Upper lobe of left lung (tissue), 4 donors: ENCODE results near the gene ITPKB.
"Not testable (repeated sequence)": the region's sequence is repeated elsewhere in the genome, so short reads cannot be mapped to it uniquely, and the experiment has no call there.

ENCODE experiments used
- CTCF ChIP-seq, 6 experiments: fragments of 450-650 bp in 4 of 6; fragments of 200-600 bp in 2 of 6; sonication (generic) in 2 of 6; IDR thresholded peaks; one replicate each; pipeline ENCODE4 v1.5.1; 2016 to 2019; ENCODE audit warnings: antibody characterized with exemption in 6 of 6
- EP300 ChIP-seq, 4 donors: sonication (generic); formaldehyde crosslinking; IDR thresholded peaks; one replicate each; pipeline ENCODE4 v1.5.1; 2017; ENCODE audit warnings: antibody characterized with exemption in 4 of 4, control low read depth in 2 of 4
- POLR2A ChIP-seq, 4 donors: fragments of 450-650 bp; IDR thresholded peaks; one replicate each; pipeline ENCODE4 v1.5.1; 2016 to 2017; ENCODE audit warnings: antibody characterized with exemption in 4 of 4, mild to moderate bottlenecking in 2 of 4
- POLR2AphosphoS5 ChIP-seq, 2 donors: sonication (generic); formaldehyde crosslinking; IDR thresholded peaks; one replicate each; pipeline ENCODE4 v1.5.1; 2017; ENCODE audit warnings: antibody characterized with exemption in 2 of 2

GRCh38 chr1:226611980-226612379 lies 127.1 kb downstream of the ITPKB start:
- not testable (repeated sequence) for TF ChIP-seq POLR2AphosphoS5, POLR2A, CTCF, EP300 (IDR thresholded peaks at IDR 0.05)
